ENCODE results near the gene UNC45A.
"Not testable (repeated sequence)": the region's sequence is repeated elsewhere in the genome, so short reads cannot be mapped to it uniquely, and the experiment has no call there.

The UNC45A gene, protein sequence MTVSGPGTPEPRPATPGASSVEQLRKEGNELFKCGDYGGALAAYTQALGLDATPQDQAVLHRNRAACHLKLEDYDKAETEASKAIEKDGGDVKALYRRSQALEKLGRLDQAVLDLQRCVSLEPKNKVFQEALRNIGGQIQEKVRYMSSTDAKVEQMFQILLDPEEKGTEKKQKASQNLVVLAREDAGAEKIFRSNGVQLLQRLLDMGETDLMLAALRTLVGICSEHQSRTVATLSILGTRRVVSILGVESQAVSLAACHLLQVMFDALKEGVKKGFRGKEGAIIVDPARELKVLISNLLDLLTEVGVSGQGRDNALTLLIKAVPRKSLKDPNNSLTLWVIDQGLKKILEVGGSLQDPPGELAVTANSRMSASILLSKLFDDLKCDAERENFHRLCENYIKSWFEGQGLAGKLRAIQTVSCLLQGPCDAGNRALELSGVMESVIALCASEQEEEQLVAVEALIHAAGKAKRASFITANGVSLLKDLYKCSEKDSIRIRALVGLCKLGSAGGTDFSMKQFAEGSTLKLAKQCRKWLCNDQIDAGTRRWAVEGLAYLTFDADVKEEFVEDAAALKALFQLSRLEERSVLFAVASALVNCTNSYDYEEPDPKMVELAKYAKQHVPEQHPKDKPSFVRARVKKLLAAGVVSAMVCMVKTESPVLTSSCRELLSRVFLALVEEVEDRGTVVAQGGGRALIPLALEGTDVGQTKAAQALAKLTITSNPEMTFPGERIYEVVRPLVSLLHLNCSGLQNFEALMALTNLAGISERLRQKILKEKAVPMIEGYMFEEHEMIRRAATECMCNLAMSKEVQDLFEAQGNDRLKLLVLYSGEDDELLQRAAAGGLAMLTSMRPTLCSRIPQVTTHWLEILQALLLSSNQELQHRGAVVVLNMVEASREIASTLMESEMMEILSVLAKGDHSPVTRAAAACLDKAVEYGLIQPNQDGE

DNA sequence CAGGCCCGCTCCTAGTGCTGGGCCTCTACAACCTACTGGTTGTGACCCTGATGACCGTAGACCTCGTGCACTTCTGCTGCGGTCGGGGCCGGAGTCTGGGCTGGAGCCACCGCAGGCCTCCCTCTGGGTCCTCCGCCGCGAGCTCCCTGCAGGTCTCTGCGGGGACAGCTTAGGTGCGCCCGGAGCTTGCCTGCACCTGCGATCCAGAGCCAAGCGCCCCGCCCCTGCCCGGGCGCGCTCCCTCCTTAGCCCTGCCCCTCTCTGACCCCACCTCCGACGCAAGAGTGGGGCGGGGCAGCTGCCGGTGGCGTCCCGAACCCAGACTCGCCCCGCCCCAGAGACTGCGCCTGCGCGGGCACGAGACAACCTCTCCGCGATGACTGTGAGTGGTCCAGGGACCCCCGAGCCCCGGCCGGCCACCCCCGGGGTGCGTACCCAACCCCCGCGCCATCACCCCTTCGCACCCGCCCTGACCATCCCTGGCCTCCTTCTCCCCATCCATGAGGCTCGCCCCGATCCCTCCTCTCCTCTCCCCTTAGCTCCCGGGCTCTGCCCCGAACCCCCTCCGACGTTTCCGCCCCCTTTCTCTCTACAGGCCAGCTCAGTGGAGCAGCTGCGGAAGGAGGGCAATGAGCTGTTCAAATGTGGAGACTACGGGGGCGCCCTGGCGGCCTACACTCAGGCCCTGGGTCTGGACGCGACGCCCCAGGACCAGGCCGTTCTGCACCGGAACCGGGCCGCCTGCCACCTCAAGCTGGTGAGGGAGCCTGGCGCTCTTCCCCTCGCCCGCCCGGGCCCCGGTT is at the start of gene UNC45A:
TSS of gene UNC45A (plus strand) at position 337 of the 803 bp plus-strand sequence. CDS start at position 377, 40 bp downstream.
- DNase-seq, result peak; percentile 98

DNA sequence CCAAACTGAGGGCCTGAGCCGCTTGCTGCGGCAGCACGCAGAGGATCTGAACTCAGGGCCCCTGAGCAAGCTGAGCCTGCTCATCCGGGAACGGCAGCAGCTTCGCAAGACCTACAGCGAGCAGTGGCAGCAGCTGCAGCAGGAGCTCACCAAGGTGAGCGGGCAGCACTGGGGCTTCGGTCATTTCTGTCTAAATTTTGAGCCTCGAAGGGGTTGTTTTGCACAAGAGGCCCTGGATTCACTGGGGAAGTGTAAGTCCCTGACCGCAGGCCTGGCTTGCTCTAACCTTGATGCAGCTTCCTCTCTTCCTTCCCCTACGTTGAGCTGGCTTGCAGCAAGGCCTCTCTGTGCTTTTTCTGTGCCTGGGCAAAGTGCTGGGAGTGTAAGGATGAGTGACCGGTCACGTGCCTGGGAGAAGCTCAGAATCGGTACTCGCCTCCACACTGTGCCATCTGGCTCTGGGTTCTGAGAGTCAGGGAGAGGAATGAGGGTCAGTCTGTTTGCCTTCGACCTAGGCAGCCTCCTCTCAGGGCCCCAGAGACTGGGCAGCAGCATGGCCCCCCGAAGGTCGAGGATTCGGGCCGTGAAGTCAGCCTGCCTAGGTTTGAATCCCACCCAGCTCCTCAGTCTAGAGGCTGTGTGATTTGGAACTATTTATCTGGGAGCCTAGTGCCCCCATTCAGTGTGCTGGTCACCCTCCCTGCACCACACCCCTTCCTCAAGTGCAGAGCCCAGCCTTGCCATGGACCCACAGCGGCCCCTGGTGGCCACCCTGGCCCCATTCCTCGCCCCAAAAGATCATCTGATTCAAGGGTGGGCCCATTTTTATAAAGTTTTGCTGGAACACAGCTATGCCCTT is 49.4 kb upstream of the UNC45A start:
- peak; percentile 80 for DNase-seq

DNA sequence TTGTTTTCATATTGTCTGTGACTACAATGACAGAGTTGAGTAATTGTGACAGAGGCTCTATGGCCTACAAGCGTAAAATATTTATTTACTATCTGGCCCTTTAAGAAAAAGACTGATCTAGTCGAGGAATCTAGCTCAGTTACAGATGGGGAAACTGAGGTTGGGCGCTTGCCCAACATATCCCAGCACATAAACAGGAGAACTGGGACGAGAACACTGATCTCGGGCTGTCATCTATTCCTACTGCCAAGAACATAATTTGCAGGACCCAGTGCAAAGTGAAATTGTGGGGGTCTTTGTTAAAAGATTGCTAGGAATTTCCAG is 48.8 kb upstream of the UNC45A start:
- DNase-seq, result no peak

DNA sequence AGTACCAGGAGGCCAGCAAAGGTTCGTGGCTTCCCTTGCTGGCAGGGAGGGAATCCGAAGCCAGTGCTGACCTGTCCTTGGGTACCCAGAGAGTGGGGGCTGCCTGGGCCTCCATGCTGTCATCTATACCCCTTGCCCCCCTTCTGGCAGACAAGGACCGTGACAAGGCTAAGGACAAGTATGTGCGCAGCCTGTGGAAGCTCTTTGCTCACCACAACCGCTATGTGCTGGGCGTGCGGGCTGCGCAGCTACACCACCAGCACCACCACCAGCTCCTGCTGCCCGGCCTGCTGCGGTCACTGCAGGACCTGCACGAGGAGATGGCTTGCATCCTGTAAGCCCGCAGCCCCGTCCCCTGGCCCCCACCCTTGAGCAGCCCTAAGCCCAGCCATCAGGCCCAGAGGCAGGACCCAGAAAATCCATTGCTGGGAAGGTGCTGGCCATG is 48.0 kb upstream of the UNC45A start:
- no peak for DNase-seq

DNA sequence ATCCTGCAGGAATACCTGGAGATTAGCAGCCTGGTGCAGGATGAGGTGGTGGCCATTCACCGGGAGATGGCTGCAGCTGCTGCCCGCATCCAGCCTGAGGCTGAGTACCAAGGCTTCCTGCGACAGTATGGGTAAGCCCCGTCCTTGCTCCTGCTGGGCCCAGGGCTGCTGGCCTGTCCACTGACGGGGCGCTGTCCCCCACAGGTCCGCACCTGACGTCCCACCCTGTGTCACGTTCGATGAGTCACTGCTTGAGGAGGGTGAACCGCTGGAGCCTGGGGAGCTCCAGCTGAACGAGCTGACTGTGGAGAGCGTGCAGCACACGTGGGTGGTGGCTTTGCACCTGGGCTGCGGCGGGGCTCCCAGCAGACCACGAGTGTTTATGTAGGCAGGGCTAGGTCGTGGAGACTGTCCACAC is 45.8 kb upstream of the UNC45A start:
- no peak for DNase-seq

DNA sequence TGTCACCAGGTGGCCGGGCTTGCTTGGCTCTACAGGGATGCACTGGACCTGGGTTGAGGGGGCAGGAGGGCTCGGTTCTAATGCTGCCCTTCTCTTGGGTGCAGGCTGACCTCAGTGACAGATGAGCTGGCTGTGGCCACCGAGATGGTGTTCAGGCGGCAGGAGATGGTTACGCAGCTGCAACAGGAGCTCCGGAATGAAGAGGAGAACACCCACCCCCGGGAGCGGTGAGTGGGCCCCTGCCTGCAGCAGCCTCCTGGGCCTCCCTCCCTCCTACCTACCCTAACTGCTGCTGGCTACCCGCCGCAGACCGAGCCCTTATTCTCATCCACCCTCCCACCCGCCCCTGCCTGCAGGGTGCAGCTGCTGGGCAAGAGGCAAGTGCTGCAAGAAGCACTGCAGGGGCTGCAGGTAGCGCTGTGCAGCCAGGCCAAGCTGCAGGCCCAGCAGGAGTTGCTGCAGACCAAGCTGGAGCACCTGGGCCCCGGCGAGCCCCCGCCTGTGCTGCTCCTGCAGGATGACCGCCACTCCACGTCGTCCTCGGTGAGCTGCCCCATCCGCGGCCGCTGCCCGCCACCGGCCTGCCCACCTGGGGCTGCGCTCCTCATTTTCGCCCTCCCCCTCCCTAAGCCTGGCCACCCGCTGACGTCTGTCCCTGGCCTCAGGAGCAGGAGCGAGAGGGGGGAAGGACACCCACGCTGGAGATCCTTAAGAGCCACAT is 45.2 kb upstream of the UNC45A start:
- no peak for DNase-seq

DNA sequence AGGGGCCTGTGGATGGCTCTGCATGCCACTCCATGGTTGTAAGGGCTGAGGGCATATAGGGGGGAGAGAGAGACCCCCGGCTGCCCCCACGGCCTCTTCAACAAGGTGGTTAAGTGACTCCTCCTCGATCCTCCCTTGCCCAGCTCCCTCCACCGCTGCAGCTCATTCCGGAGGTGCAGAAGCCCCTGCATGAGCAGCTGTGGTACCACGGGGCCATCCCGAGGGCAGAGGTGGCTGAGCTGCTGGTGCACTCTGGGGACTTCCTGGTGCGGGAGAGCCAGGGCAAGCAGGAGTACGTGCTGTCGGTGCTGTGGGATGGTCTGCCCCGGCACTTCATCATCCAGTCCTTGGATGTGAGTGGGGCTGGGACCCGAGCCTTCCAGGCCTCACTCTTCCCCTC is 44.2 kb upstream of the UNC45A start:
- DNase-seq, result no peak

DNA sequence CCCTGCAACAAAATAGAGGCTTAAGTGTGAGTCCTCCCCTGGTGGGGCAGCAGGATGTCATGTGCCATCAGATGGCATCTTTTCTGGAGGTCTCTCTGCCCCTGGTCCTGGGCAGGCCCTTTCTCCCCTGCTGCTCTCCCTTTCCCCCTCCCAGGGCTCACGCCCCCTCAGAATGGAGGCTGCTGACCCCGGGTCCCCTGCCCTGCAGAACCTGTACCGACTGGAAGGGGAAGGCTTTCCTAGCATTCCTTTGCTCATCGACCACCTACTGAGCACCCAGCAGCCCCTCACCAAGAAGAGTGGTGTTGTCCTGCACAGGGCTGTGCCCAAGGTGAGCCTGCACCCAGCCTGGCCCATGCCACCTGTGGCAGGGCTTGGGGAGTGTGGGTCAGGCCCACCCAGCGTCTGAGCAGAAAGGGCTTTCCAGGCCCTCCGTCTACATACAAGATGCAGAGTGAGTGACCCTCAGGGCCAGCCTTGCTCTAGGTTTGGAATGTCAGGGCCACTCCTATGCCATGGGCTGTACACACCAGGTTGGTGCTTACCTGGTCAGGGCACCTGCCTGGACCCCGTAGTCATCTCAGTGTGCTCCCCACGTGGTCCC is 43.6 kb upstream of the UNC45A start:
- no peak for DNase-seq

DNA sequence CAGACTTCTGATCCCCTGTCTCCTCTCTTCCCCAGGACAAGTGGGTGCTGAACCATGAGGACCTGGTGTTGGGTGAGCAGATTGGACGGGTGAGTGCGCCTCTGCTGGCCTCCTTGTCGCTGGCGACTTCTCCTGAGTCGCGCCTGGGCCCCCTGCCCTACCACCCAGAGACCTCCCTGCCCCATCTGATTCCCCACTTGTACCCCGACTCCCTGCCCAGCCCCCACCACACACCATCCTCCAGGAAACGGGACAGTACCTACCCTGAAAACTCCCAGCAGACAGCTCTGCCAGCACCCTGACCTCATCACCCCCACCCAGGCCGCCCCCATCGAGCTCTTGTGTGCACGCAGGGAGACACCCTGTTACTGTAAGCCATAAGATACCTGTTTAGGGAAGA is 43.1 kb upstream of the UNC45A start:
- DNase-seq, result no peak

DNA sequence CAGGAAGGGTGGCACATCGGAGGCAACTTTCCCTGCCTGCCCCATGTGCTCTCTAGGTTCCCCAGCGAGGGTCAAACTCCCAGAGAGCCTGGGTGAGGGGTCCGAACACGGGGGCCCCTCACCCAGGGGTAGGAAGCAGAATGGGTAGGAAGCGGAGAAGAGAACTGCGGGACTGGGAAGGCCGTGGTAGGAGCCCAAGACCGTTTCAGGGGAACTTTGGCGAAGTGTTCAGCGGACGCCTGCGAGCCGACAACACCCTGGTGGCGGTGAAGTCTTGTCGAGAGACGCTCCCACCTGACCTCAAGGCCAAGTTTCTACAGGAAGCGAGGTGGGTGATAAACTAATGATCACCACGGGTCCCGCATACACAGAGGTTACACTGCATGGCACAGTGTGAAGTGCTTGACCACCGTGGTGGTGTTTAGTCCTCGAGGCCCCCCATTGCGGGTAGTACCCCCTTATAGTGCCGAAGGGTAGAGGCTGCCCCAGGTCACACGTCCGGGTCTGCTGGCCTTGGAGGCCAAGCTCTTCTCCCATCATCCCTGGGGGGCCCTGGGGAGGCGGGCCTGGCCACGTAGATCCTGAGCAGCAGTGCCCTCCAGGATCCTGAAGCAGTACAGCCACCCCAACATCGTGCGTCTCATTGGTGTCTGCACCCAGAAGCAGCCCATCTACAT is 42.4 kb upstream of the UNC45A start:
- no peak for DNase-seq

DNA sequence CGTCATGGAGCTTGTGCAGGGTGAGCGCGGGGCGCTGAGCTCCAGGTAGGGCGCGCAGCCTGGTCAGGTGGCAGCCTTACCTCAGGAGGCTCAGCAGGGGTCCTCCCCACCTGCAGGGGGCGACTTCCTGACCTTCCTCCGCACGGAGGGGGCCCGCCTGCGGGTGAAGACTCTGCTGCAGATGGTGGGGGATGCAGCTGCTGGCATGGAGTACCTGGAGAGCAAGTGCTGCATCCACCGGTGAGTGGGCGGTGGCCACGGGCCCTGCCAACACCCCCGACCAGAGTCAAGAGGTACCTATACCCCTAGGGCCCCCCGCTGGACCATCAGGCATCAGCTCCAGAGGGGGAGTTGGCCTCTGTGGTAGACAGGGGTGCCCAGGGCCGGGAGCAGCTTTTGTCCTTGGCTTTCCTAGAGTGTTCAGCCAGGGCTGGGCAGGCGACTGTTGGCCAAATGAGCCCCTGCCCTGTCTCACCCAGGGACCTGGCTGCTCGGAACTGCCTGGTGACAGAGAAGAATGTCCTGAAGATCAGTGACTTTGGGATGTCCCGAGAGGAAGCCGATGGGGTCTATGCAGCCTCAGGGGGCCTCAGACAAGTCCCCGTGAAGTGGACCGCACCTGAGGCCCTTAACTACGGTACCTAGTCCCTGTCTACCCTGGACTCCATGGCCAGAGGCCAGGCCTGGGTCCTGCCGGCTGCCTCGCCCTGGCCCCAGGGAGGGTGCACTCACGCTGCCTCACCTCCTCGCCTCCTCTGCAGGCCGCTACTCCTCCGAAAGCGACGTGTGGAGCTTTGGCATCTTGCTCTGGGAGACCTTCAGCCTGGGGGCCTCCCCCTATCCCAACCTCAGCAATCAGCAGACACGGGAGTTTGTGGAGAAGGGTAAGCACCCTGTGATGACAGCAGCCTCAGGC is 41.7 kb upstream of the UNC45A start:
- no peak for DNase-seq

DNA sequence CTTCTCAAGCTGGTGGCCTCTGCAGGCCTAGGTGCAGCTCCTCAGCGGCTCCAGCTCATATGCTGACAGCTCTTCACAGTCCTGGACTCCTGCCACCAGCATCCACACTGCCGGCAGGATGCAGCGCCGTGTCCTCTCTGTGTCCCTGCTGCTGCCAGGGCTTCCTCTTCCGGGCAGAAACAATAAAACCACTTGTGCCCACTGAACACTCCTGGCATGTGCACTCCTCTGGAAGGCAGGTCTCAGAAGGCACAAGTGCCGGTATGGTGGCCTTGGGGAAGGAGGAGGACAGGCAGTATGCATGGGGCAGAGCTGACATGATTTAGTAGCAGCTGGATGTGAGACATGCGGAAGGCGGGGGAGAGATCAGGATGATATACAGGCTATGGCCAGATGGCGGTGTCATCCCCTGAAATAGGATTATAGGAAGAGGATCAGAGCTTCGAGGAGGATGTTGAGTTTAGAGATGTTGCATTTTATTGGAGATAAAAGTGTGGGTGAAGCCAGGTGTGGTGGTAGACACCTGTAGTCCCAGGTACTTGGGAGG is 39.4 kb upstream of the UNC45A start:
- no peak for DNase-seq

DNA sequence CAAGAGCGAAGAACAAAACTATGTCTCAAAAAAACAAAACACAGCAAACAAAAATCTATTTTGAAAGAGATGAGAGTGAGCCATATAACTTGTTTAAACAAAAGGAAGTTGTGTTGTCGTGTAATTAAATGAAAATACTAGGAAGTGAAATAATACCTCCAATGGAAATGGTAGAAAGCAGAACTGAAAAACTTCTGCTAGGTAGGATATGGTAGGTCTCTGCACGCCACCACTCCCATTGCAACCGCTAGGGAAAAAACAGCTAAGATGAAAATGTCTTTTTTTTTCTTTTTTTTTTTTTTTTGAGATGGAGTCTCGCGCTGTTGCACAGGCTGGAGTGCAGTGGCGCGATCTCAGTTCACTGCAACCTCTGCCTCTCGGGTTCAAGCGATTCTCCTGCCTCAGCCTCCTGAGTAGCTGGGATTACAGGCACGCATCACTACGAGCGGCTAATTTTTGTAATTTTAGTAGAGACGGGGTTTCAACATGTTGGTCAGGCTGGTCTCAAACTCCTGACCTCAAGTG is 37.9 kb upstream of the UNC45A start:
- not testable (repeated sequence) for DNase-seq

DNA sequence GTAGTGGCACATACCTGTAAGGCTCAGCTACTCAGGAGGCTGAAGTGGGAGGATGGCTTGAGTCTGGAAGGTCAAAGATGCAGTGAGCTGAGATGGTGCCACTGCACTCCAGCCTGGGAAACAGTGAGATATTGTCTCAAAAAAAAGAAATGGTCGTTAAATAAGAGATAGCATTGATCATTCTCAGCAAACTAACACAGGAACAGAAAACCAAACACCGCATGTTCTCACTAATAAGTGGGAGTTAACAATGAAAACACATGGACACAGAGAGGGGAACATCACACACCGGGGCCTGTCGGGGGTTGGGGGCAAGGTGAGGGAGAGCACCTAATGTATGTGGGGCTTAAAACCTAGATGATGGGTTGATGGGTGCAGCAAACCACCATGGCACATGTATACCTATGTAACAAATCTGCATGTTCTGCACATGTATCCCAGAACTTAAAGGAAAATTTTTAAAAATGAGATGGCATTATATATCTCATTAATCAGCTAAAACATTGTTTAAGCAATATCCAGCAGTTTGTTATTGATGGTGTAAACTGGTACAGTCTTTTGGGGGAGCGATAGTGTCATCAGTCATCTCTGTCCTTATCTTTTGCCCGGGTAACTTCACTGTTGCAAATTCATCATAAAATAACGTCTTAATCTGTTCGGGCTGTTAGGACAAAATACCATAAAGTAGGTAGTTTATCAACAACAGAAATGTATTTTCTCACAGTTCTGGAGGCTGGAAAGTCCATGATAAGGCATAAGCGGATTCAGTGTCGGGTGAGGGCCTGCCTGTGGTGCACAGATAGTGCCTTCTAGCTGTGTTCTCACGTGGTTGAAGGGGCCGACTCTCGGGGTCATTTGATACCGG is 33.7 kb upstream of the UNC45A start:
- DNase-seq, result no peak

DNA sequence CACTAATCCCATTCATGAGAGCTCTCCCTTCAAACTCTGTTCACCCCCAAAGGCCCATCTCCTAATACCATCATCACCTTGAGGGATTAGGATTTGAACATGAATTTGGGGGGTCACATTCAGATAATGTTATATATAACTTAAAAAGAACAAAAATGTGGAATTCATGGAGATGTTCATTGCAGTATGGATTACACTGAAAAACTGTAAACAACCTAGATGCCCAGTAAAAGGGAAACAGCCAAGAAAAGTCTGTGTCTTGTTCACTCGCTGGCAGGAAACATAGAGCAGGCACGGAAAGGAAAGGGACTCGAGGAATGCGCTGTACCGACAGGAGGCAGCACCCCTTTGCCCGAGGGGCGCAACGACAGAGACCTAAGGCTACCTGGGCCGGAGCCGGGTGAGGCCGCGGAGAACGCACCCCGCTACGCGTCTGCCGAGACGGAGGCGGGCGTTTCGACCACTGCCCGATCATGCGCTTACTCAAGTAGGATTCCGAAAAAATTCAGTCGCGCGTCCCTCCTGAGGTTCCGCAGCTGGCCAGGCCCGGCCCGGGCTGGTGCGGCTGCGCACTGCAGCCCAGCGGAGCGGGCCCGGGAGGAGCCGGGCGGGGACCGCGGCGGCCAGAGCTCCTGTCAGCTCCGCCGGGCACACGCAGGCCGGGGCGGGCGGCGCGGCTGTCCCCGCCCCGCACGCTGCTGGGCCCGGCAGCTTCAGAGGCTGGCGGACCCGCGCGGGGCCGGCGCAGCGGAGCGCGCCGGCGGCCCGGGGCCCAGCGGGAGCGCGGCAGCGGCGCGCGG is 32.8 kb upstream of the UNC45A start:
- DNase-seq, result peak; percentile 68

DNA sequence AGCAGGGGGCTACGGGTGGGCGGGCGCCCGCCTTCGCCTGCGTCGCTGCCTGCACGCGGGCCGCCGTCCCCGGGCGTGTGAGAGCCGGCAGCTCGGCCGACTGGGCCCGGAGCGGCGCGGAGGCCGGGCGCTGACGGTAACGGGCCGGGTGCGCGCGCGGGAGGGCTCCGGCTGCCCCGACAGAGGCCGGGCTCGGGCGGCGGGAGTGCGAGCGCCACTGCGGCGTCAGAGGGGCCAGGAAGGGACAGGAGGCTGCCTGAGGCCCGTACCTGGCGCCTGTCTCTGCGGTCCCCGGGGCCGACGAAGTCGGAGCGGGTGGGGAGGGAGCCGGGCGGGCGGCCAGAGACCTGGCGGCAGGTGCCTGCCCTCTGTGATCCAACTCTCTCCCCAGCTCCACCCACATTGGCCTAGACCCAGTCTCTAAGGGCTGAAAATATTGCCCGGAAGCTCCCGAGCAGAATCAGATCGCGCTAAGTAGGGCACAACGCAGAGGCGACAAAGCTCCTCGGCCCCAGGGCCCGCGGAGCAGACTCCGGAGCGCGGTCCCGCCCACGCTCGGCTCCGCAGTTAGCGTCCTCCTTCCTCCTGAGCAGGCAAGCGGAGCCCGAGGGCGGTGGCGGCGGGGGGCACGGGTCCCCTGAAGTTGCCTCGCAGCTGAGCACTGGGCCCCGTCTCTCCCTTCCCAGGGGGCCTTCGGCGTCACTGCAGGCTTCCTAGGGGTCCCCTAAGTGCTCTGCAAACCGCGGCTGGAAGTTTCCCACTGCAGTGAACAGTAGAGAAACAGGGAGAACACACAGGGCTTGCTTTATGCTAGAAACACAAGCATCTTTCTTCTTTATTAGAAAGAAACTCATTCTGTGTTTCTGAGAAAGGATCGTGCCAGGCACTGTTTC is 32.0 kb upstream of the UNC45A start, which contains the start of gene MAN2A2:
TSS of gene MAN2A2 (plus strand) at position 463 of the 893 bp plus-strand sequence. CDS start 906 bp downstream, outside the sequence.
- DNase-seq, result peak; percentile 82
